ENCODE measurements around the gene MAP6.

MAP6 gene

GRCh38 chr11:75553182-75553581 is 115.7 kb downstream of the MAP6 start:
- DNase-seq (ENCODE audit: low read depth in 2 of 2): no peak

DNA sequence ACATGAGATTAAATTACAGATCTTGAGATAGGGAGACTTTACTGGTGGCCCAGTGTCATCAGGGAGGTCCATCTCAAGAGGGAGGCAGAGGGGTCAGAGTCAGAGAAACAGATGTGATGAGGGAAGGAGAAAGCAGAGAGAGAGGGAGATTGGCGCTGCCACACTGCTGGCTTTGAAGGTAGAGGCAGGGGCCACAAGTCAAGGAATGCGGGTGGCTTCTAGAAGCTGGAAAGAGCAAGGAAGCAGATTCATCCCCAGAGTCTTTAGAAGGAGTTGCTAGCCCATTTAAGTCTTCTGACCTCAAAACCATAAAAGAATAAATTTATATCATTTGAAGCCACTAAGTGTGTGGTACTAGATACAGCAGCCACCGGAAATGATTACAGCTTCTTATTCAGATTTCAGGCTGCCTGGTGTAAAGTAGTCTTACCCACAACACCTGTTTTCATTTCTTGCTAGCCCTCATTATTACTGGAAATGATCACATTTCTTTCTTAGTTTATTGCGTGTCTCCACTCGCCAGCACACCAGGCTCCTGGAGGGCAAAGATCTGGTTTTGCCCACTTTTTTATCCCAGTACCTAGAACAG is 119.4 kb downstream of the MAP6 start:
- no peak for DNase-seq (ENCODE audit: low read depth in 2 of 2)

- no peak for DNase-seq (ENCODE audit: low read depth in 2 of 2)
These were observed 120.1 kb downstream of the MAP6 start for GRCh38 chr11:75548595-75549272.

GRCh38 chr11:75547617-75548058 is 121.2 kb downstream of the MAP6 start:
- no peak for DNase-seq (ENCODE audit: low read depth in 2 of 2)

- DNase-seq (ENCODE audit: low read depth in 2 of 2): no peak
These were observed 121.7 kb downstream of the MAP6 start for GRCh38 chr11:75547177-75547576.

DNA sequence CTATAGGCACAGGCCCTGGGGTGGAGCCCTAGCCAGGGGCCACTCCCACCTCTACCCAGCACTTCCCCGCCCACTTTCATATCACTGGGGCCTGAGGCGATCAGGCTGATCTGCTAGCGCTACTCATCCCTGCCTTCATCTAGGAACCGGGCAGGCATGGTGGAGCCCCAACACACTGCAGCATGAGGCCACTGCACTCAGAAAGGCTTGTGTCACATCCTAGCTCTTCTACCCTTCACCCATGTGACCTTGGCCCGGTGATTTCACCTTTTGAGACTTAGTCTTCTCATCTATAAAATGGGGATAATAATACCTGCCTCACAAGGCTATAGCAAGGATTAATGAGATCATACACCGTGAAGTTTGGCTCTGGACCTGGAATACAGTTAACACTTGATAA is 125.0 kb downstream of the MAP6 start:
- DNase-seq (ENCODE audit: low read depth in 2 of 2): no peak

DNA sequence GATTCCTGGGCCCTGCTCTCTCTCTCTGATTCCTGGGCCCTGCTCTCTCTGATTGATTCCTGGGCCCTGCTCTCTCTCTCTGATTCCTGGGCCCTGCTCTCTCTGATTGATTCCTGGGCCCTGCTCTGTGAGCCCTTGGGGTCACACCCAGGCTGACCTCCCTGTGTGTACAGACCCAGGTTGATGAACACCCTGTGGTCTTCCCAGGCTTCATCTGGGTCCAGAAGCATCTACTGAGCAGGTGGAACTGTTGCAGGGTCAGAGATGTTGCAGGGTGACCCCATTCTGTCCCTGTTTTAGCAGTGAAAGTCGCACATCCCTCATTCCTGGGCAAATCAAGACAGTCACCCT is 126.8 kb downstream of the MAP6 start:
- DNase-seq (ENCODE audit: low read depth in 2 of 2): no peak

GRCh38 chr11:75541193-75542087 is 127.4 kb downstream of the MAP6 start:
- DNase-seq (ENCODE audit: low read depth in 2 of 2): no peak

DNA sequence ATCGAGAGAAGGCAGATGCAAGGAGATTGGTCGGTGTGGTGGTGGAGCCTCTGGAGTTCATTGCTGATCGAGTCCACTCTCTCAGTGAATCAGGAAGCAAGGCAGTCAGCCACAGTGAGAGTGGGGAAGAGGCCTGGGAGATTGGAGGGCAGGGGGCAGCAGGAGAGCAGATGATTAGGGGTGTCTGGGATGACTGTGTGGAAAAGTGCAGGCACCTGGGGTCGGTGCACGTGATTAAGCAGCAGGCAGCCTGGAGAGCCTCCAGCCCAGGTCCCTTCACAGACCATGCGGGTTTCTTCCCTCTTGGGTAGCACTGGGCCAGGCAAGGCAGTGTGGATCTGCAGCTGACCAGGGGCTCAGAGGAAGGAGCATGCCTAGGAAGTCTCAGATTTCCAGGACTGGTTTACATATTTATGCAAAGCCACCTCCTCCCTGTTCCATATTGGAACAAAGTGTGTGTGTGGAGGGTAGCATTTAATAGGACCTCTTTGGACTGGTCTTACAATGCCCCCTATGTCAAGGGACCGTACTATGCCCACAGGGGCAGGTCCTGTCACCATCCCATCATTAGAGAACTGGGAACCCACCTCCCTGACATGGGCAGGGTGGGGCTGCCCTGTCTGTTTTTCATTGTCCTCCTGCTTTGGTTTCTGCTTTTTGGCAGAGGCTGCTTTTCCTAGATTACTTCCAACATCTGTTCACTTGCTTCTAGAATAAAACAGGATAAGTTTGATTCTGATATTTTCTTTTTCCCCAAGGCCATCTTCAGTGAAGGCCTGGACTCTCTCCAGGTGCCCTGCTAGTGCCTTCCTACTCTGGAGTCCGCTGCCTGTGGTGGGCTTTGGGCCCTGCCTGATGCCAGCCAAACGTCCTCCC is 129.1 kb downstream of the MAP6 start:
- DNase-seq (ENCODE audit: low read depth in 2 of 2): no peak

DNA sequence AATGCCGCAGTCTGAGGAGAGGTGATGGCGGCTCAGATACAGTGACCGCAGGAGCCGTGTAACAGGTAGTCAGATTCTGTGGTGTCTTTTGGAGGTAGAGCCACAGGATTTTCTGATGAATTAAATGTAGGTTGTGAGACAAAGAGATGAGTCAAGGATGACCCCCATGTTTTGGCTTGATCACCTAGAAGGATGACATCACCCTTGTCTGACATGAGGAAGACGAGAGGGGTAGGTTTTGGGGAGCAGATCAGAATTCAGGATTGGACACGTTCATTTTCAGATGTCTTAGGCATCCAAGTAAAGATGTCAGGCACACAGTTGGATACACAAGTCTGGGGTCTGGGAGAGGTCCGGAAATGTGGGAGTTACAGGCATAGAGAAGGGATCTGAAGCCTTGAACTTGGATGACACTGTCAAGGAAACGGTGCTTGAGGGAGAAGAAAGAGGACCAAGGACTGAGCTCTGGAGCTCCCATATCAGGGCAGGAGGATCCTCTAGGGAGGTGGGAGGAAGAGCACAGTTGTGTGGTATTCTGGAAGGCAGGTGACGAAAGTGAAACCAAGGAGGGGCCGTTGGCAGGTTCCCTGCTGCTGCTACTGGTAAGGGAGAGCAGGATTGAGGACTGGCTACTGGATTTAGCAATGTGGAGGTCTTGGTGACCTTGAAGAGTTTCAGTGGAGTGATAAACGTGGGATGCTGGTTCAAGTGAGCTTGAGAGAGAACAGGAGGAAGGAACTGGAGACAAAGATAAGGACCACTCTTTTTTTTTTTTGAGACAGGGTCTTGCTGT is 130.5 kb downstream of the MAP6 start:
- DNase-seq (ENCODE audit: low read depth in 2 of 2): no peak

GRCh38 chr11:75537740-75538139 is 131.1 kb downstream of the MAP6 start:
- no peak for DNase-seq (ENCODE audit: low read depth in 2 of 2)
